PC-3 (cell line): ENCODE data around the gene TMEM117. TPM values are rescaled to one million over a fixed set of nuclear protein-coding genes. Genes with fewer than 3 reads are reported as not detected.

Experiments used
- ATAC-seq: fragments of 200-7000 bp; cut with Tn5 transposase; 2 replicates; pipeline ENCODE4 v1.9.1; 2020; ENCODE audit warnings: mild to moderate bottlenecking, moderate library complexity
- BruUV-seq: library from RNA; stranded (reverse); fragments of 400-500 nt; replicated peaks from 2 replicates; lab custom pipeline; 2021; lab: Mats Ljungman, UMichigan
- CTCF ChIA-PET: fragments of 300-600 bp; sonication (Branson Sonifier 250); formaldehyde crosslinking; loops from one replicate; lab custom pipeline; 2022; ENCODE audit warnings: antibody characterized with exemption; lab: Charles Lee
- POLR2A ChIA-PET: fragments of 300-600 bp; sonication (Branson Sonifier 250); formaldehyde crosslinking; loops from one replicate; lab custom pipeline; 2022; ENCODE audit warnings: antibody characterized with exemption; ENCODE audit not compliant: unreplicated experiment; lab: Charles Lee
- DNase-seq: peaks from one replicate; pipeline ENCODE4 v3.0.0-alpha.2; 2015
- H2AFZ ChIP-seq: fragments of 300-600 bp; sonication (generic); 2 replicates; pipeline ENCODE4 v1.6.0; 2016; ENCODE audit warnings: antibody characterized with exemption, low read length
- H3F3A ChIP-seq: fragments of 300-600 bp; sonication (generic); one replicate; pipeline ENCODE4 v1.6.0; 2017; ENCODE audit warnings: antibody characterized with exemption, low read length, control low read depth, mild to moderate bottlenecking; ENCODE audit not compliant: unreplicated experiment
- H3K27ac ChIP-seq: fragments of 300-600 bp; sonication (generic); 2 replicates; pipeline ENCODE4 v1.5.1; 2016; ENCODE audit warnings: mild to moderate bottlenecking, low read length
- H3K27me3 ChIP-seq: fragments of 300-600 bp; sonication (generic); 2 replicates; pipeline ENCODE4 v1.6.1; 2016; ENCODE audit warnings: low read length, mixed read lengths
- H3K36me3 ChIP-seq: fragments of 300-600 bp; sonication (generic); 2 replicates; pipeline ENCODE4 v1.6.1; 2016; ENCODE audit warnings: low read depth, mixed run types, low read length, mixed read lengths
- H3K4me1 ChIP-seq: fragments of 300-600 bp; sonication (generic); 2 replicates; pipeline ENCODE4 v1.5.1; 2016; ENCODE audit warnings: low read length; ENCODE audit not compliant: insufficient read depth
- H3K4me2 ChIP-seq: fragments of 300-600 bp; sonication (generic); 2 replicates; pipeline ENCODE4 v1.6.0; 2016; ENCODE audit warnings: low read length
- H3K4me3 ChIP-seq: fragments of 300-600 bp; sonication (generic); 2 replicates; pipeline ENCODE4 v1.5.1; 2016; ENCODE audit warnings: mild to moderate bottlenecking, low read length, mixed read lengths
- H3K79me2 ChIP-seq: fragments of 300-600 bp; sonication (generic); 2 replicates; pipeline ENCODE4 v1.6.1; 2017; ENCODE audit warnings: low read length, mixed read lengths
- H3K9ac ChIP-seq: fragments of 300-600 bp; sonication (generic); 2 replicates; pipeline ENCODE4 v1.6.0; 2016; ENCODE audit warnings: mild to moderate bottlenecking, low read length
- H3K9me2 ChIP-seq: fragments of 300-600 bp; sonication (generic); replicated peaks from 2 replicates; pipeline ENCODE4 v1.6.1; 2016; ENCODE audit warnings: mixed run types, low read length, mixed read lengths
- H3K9me3 ChIP-seq: fragments of 300-600 bp; sonication (generic); 2 replicates; pipeline ENCODE4 v1.6.1; 2016; ENCODE audit warnings: low read length, mixed read lengths
- H4K20me1 ChIP-seq: fragments of 300-600 bp; sonication (generic); 2 replicates; pipeline ENCODE4 v1.6.1; 2016; ENCODE audit warnings: low read length, mixed read lengths
- EZH2 ChIP-seq: fragments of 300-600 bp; sonication (generic); IDR thresholded peaks from one replicate; pipeline ENCODE4 v1.6.1; 2017; ENCODE audit warnings: antibody characterized with exemption, mild to moderate bottlenecking, low read length; ENCODE audit not compliant: unreplicated experiment
- EZH2phosphoT487 ChIP-seq: fragments of 300-600 bp; sonication (generic); IDR thresholded peaks from 2 replicates; pipeline ENCODE4 v1.6.1; 2018; ENCODE audit warnings: mild to moderate bottlenecking, antibody characterized with exemption, low read length, borderline replicate concordance
- intact Hi-C: fragments of 100-400 bp; cut with micrococcal nuclease; formaldehyde crosslinking; loops from 2 replicates; pipeline ENCODE4 v1.9.0; 2023
- total RNA-seq: library from RNA; depleted of rRNA; stranded (reverse); fragments of >200 nt; gene quantifications from 2 replicates; pipeline ENCODE4 v1.2.3, GENCODE V29; 2014
- TF ChIP-seq, protein P1 (sequence below): fragments of 300-600 bp; sonication (generic); conservative IDR thresholded peaks from 2 replicates; pipeline ENCODE4 v1.5.1; 2017; ENCODE audit warnings: antibody characterized with exemption, low read depth, mild to moderate bottlenecking, low read length

Gene TMEM117
- total RNA-seq, 1 experiment from 2014 or later: 9.0 TPM

- no peaks in the 10 kb centered on the region for H3K79me2 ChIP-seq
- DNase-seq (peak; percentile 57), ATAC-seq (peak; percentile 87)
- no peaks in the 10 kb centered on the region for H3F3A ChIP-seq
- intact Hi-C loops: no loop called here
- POLR2A ChIA-PET: no interaction called here
- no peaks in the 10 kb centered on the region for H4K20me1 ChIP-seq
- H3K9ac ChIP-seq: no peak overlapping the region
- peaks cover 15% of the 10 kb centered on the region for H3K4me1 ChIP-seq
- H3K36me3 ChIP-seq: no peaks in the 10 kb centered on the region
- no peaks in the 10 kb centered on the region for H3K9me2 ChIP-seq
- BruUV-seq: no TSS peak
- H3K27me3 ChIP-seq: no peaks in the 10 kb centered on the region
- H3K9me3 ChIP-seq: no peaks in the 10 kb centered on the region
- peak overlapping the region; percentile 55 for H3K4me3 ChIP-seq
- no peak overlapping the region; the same call in 1 of the 2 replicates for H3K27ac ChIP-seq
- CTCF ChIA-PET: no interaction called here
- TF ChIP-seq, protein P1, sequence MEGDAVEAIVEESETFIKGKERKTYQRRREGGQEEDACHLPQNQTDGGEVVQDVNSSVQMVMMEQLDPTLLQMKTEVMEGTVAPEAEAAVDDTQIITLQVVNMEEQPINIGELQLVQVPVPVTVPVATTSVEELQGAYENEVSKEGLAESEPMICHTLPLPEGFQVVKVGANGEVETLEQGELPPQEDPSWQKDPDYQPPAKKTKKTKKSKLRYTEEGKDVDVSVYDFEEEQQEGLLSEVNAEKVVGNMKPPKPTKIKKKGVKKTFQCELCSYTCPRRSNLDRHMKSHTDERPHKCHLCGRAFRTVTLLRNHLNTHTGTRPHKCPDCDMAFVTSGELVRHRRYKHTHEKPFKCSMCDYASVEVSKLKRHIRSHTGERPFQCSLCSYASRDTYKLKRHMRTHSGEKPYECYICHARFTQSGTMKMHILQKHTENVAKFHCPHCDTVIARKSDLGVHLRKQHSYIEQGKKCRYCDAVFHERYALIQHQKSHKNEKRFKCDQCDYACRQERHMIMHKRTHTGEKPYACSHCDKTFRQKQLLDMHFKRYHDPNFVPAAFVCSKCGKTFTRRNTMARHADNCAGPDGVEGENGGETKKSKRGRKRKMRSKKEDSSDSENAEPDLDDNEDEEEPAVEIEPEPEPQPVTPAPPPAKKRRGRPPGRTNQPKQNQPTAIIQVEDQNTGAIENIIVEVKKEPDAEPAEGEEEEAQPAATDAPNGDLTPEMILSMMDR: no peak
- no peak for TF ChIP-seq EZH2
- no peak for TF ChIP-seq EZH2phosphoT487
- H3K4me2 ChIP-seq: peak overlapping the region; percentile 73
- peak overlapping the region; percentile 41 for H2AFZ ChIP-seq
Measured at GRCh38 chr12:43988838-43989560, 153.1 kb downstream of the TMEM117 start.

- BruUV-seq: no TSS peak
- TF ChIP-seq EZH2phosphoT487: no peak
- TF ChIP-seq, protein P1: no peak
- TF ChIP-seq EZH2: no peak
- Histone ChIP-seq H2AFZ (no peak overlapping the region), H3K36me3 (no peaks in the 10 kb centered on the region), H3F3A (no peaks in the 10 kb centered on the region), H3K4me3 (no peak overlapping the region), H3K79me2 (no peaks in the 10 kb centered on the region), H4K20me1 (no peaks in the 10 kb centered on the region), H3K4me2 (no peak overlapping the region), H3K9me3 (no peaks in the 10 kb centered on the region), H3K4me1 (peaks cover 15% of the 10 kb centered on the region), H3K27me3 (no peaks in the 10 kb centered on the region), H3K27ac (no peak overlapping the region), H3K9ac (no peak overlapping the region), H3K9me2 (no peaks in the 10 kb centered on the region)
- DNase-seq (no peak), ATAC-seq (no peak; the same call in 1 of the 2 replicates)
- ChIA-PET CTCF (interaction anchor here (1.0 kb wide), 1 partner anchor 23 kb away, joined by 3 read pairs; no protein-coding TSS in a partner anchor), POLR2A (interaction anchor here (0.5 kb wide), 1 partner anchor 602 kb away, joined by 5 read pairs; no protein-coding TSS in a partner anchor)
- intact Hi-C loops: no loop called here
Measured at GRCh38 chr12:43992856-43993255, 157.0 kb downstream of the TMEM117 start.
